IMR-90 (cell line): ENCODE results near the gene PNKP.

Source experiments
- CEBPB ChIP-seq: IDR thresholded peaks from 2 replicates; pipeline ENCODE4 v1.6.1; 2012; ENCODE audit warnings: low read depth, low read length, improper control_type of control experiment
- MAFK ChIP-seq: IDR thresholded peaks from 2 replicates; pipeline ENCODE4 v1.6.1; 2012; ENCODE audit warnings: low read depth, low read length, improper control_type of control experiment
- NFE2L2 ChIP-seq: fragments of 150-350 bp; IDR thresholded peaks from 2 replicates; pipeline ENCODE4 v1.6.1; 2016; ENCODE audit warnings: low read depth, mild to moderate bottlenecking, low read length
- POLR2A ChIP-seq: IDR thresholded peaks from 2 replicates; pipeline ENCODE4 v1.6.1; 2012; ENCODE audit warnings: mild to moderate bottlenecking, low read depth, low read length
- RCOR1 ChIP-seq: IDR thresholded peaks from 2 replicates; pipeline ENCODE4 v1.6.1; 2012; ENCODE audit warnings: mild to moderate bottlenecking, low read length, improper control_type of control experiment; ENCODE audit not compliant: insufficient replicate concordance
- SMC3 ChIP-seq: fragments of 150-350 bp; IDR thresholded peaks from 2 replicates; pipeline ENCODE4 v1.6.1; 2016; ENCODE audit warnings: low read depth, mild to moderate bottlenecking, antibody characterized with exemption, low read length, moderate library complexity
- TF ChIP-seq, protein P1 (sequence below): conservative IDR thresholded peaks from 2 replicates; pipeline ENCODE4 v1.5.1; 2012; ENCODE audit warnings: mild to moderate bottlenecking, low read depth, low read length, improper control_type of control experiment

DNA sequence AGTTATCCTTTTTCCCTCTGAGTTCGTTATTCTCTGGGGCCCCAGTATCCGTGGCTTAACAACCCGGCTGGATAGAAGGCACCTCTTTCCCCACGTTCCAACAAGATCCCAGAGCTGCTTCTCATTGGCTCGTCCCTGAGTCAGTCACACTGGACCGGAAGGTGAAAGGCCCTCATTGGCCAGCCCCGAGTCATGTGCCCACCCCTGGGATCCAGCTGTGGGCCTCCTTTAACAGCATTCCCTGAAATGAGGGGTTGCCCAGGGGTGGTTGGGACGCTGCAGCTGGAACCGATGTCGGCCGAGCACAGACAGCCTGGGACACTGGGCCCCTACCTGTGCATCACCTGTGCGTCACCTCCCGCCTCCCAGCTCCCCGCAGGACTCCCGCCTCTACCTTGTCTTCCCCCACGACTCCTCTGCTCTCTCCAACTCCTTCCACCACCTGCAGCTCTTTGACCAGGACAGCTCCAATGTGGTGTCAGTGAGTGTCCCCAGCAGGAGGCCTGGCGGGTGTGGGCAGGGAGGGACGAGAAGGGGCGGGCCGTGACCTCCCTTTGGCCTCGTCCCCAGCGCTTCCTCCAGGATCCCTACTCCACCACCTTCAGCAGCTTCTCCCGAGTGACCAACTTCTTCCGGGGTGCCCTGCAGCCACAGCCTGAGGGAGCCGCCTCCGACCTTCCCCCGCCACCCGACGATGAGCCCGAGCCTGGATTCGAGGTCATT, 14.5 kb upstream of the PNKP start:
- TF ChIP-seq RCOR1 (no peak), POLR2A (no peak), CEBPB (no peak), SMC3 (no peak), NFE2L2 (no peak), MAFK (no peak)
- TF ChIP-seq, protein P1, sequence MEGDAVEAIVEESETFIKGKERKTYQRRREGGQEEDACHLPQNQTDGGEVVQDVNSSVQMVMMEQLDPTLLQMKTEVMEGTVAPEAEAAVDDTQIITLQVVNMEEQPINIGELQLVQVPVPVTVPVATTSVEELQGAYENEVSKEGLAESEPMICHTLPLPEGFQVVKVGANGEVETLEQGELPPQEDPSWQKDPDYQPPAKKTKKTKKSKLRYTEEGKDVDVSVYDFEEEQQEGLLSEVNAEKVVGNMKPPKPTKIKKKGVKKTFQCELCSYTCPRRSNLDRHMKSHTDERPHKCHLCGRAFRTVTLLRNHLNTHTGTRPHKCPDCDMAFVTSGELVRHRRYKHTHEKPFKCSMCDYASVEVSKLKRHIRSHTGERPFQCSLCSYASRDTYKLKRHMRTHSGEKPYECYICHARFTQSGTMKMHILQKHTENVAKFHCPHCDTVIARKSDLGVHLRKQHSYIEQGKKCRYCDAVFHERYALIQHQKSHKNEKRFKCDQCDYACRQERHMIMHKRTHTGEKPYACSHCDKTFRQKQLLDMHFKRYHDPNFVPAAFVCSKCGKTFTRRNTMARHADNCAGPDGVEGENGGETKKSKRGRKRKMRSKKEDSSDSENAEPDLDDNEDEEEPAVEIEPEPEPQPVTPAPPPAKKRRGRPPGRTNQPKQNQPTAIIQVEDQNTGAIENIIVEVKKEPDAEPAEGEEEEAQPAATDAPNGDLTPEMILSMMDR, result no peak
